GM19372 (cell line): ENCODE data around the gene PRDM4.

Experiments used
- ATAC-seq: cut with Tn5 transposase; IDR thresholded peaks from one replicate; pipeline ENCODE4 v1.9.1; 2021; ENCODE audit warnings: mild to moderate bottlenecking, low read depth, moderate library complexity; ENCODE audit not compliant: unreplicated experiment

The PRDM4 gene, protein sequence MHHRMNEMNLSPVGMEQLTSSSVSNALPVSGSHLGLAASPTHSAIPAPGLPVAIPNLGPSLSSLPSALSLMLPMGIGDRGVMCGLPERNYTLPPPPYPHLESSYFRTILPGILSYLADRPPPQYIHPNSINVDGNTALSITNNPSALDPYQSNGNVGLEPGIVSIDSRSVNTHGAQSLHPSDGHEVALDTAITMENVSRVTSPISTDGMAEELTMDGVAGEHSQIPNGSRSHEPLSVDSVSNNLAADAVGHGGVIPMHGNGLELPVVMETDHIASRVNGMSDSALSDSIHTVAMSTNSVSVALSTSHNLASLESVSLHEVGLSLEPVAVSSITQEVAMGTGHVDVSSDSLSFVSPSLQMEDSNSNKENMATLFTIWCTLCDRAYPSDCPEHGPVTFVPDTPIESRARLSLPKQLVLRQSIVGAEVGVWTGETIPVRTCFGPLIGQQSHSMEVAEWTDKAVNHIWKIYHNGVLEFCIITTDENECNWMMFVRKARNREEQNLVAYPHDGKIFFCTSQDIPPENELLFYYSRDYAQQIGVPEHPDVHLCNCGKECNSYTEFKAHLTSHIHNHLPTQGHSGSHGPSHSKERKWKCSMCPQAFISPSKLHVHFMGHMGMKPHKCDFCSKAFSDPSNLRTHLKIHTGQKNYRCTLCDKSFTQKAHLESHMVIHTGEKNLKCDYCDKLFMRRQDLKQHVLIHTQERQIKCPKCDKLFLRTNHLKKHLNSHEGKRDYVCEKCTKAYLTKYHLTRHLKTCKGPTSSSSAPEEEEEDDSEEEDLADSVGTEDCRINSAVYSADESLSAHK

GRCh38 chr12:107760809-107761501 is at the start of gene PRDM4:
PRDM4 (minus strand) TSS chr12:107761137; CDS start chr12:107760515, 622 bp downstream.
- ATAC-seq, result peak; percentile 93

- ATAC-seq, result no peak
Observed at GRCh38 chr12:107807471-107808150, 46.7 kb upstream of the PRDM4 start.

DNA sequence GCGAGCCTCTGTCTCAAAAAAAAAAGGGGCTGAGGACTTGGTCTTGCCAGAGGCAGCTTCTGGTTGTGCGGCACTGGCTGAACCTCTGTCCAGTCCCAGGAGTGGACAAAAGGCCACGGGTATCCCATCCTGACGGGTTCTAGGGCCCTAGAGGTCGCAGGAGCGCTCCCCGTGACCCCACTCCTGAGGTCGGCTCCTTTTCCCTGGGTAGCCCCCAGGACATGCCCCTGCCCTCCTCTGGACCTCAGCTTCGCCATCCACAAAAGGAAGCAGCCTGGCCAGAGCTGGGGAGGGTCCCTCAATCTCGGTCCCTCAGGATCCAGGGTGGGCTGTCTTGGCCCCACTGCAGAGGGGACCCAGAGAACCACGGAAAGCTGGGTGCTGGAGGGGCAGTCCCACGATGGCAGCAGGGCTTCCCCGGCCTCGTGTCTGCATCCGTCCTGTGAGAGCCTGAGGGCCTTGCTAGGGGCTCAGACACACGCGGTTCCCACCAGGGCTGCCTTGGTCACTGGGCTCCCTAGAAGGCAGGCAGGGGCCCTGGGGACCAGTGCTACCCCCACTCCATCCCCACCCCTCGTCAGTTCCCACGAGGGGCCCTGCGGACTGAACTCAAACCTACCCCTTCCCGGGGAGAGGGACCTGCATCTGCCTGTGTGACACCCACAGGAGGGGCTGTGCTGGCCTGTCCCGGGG is 44.7 kb upstream of the PRDM4 start:
- ATAC-seq, result no peak

GRCh38 chr12:107803092-107803491 is 42.2 kb upstream of the PRDM4 start:
- no peak for ATAC-seq

DNA sequence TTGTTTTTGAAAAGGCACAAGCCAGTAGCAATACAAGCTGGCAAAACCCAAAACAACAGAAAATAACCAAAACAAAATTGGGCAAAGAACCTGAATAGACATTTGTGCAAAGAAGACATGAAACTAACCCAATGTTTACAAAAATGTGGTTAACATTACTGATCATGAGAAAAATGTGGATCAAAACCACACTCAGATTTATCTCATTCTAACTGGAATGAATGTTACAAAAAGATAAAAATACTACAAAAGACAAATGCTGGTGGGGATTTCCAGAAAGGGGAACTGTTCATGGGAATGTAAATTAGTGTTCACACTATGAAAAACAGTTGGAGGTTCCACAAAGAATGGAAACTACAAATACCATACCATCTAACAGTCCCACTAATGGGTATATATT is 40.2 kb upstream of the PRDM4 start:
- no peak for ATAC-seq

DNA sequence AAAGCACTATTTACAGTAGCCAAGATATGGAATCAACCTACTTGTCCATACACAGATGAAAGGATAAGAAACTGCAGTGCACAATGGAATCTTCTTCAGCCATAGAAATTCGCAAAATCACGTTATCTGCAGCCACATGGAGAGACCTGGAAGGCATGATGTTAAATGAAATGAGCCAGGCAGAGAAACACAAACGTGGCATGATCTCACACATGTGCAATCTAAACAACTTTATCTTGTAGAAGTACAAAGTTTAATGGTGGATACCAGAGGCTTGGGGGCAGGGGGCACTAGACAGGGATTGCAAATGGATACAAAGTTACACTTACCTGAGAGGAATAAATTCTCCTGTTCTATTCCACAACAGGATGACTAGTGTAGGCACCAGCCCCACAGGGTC is 37.6 kb upstream of the PRDM4 start:
- no peak for ATAC-seq

GRCh38 chr12:107794451-107794850 is 33.5 kb upstream of the PRDM4 start:
- ATAC-seq, result no peak

GRCh38 chr12:107791465-107792089 is 30.6 kb upstream of the PRDM4 start:
- no peak for ATAC-seq

DNA sequence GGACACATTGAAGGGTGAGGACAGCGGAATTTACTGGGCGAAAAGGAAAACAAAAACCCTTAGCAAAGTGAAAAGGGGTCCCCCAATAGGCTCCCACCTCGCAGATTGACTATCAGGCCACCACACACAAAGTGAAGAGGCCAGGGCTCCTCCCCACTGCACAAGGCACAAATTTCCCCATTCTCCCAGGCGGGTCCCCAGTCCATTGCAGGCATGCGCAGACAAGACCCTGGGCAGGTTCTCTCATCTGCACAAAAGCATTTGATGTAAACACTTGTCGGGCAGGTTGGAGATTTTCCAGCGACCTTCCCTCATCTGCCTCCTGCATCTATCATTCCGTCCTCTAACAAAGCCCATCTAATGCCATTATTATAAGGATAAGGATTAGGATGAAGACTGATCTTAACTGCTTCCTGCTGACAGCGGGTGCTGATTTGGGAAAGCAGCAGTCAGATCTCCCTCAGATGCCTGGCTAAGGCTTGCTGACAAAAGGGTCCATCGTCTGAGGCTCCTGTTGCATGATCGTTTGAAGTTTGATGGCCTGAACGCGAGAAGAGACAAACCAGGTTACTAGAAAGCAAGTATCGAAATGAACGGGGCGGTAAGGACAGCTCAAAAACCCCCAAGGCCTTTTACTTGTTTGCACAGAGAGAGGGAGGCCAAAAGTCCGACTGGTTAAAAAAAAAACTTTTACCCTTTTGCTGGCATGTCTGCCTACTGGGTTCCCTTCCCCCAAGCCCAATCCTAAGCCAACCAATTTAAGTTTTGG is 27.9 kb upstream of the PRDM4 start:
- no peak for ATAC-seq

GRCh38 chr12:107788281-107788680 is 27.3 kb upstream of the PRDM4 start:
- no peak for ATAC-seq

DNA sequence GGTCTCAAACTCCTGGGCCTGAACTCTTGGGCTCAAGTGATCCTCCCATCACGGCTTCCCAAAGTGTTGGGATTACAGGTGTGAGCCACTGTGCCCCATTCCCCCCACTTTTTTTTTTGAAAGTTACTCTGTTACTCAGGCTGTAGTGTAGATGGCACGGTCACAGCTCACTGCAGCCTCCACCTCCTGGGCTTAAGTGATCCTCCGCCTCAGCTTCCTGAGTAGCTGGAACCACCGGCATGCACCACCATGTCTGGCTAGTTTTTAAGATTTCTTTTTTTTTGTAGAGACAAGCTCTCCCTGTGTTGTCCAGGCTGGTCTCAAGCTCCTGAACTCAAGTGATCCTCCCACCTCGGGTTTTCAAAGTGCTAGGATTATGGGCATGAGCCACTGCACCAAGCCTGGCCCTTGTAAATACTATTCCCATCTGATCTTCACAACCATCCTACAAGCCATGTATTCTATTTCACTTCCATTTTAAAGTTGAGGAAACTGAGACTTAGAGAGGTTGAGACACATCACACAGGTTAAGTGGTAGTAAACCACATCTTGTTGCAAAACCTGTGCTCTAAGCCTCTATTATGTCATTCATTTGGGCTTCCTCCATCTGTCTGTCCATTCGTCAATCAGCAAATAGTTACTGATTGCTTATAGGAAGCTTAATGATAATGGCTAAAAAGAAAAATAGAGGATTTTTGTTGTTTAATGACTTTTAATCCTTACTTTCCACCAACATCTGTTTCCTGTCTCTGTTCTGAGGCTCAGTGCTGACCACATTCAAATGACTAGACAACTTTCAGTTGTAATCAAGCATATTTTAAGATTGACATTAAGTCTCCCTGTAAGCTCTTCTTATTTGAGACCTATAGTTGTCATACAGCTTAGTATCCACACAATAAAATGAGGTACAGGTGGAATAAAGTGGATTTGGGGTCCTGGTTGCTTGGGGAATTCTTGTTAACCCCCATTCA is 22.8 kb upstream of the PRDM4 start:
- ATAC-seq, result peak; percentile 55

- ATAC-seq, result no peak
Observed at GRCh38 chr12:107782067-107782466, 21.1 kb upstream of the PRDM4 start.

- ATAC-seq, result no peak
Observed at GRCh38 chr12:107780298-107780697, 19.4 kb upstream of the PRDM4 start.

GRCh38 chr12:107779077-107779831 is 18.3 kb upstream of the PRDM4 start:
- peak; percentile 60 for ATAC-seq

- ATAC-seq, result no peak
Observed at GRCh38 chr12:107778383-107779025, 17.6 kb upstream of the PRDM4 start.

DNA sequence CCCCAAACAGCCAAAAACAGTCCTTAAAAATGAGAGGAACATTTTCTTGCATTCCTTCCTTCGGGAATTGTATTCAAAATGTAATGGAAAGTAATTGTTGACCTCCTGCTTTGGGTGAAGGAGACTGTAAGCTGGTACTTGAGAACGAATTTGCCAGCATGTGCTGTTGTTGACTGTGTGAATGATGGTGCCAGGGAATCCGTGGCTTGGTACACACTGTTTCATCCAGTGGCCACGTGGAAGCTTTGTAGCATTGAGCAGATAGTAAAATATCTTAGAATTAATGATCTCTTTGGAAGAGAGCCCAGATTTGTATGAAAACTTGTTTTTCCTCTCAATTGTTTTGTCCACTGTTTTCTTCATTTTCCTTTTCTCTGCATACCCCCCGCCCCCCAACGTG is 15.2 kb upstream of the PRDM4 start:
- ATAC-seq, result no peak
